OCI-LY7 (cell line): Measurements from ENCODE around the gene NDUFA13. TPM values are rescaled to one million over a fixed set of nuclear protein-coding genes. Genes with fewer than 3 reads are reported as not detected.

Experiments used
- BruUV-seq: library from RNA; stranded (reverse); fragments of 400-500 nt; replicated peaks from 2 replicates; lab custom pipeline; 2021; lab: Mats Ljungman, UMichigan
- CTCF ChIA-PET: fragments of 300-600 bp; sonication (Branson Sonifier 250); formaldehyde crosslinking; loops from one replicate; lab custom pipeline; 2022; ENCODE audit warnings: antibody characterized with exemption; ENCODE audit not compliant: unreplicated experiment; lab: Charles Lee
- POLR2A ChIA-PET: fragments of 300-600 bp; sonication (Branson Sonifier 250); formaldehyde crosslinking; loops from one replicate; lab custom pipeline; 2022; ENCODE audit warnings: antibody characterized with exemption; lab: Charles Lee
- DNase-seq: peaks from one replicate; pipeline ENCODE4 v3.0.0-alpha.2; 2015; ENCODE audit warnings: low spot score
- H2AFZ ChIP-seq: fragments of 200-600 bp; sonication (generic), shearing (Covaris generic); 2 replicates; pipeline ENCODE4 v1.6.1; 2014; ENCODE audit warnings: mild to moderate bottlenecking, antibody characterized with exemption, low read length, moderate library complexity
- H3K27ac ChIP-seq: fragments of 200-600 bp; sonication (generic); 2 replicates; pipeline ENCODE4 v1.5.1; 2014; ENCODE audit warnings: mixed run types, low read depth, mild to moderate bottlenecking, moderate library complexity, low read length, inconsistent platforms; ENCODE audit not compliant: poor library complexity, severe bottlenecking
- H3K36me3 ChIP-seq: fragments of 200-600 bp; sonication (generic); 2 replicates; pipeline ENCODE4 v1.6.1; 2014; ENCODE audit warnings: mild to moderate bottlenecking, antibody characterized with exemption, low read length, moderate library complexity, mixed read lengths; ENCODE audit not compliant: insufficient read depth
- H3K4me1 ChIP-seq: fragments of 200-600 bp; sonication (generic); 2 replicates; pipeline ENCODE4 v1.5.1; 2014; ENCODE audit warnings: mild to moderate bottlenecking, low read length; ENCODE audit not compliant: insufficient read depth, poor library complexity, severe bottlenecking
- H3K4me2 ChIP-seq: fragments of 200-600 bp; sonication (generic); 2 replicates; pipeline ENCODE4 v1.6.1; 2014; ENCODE audit warnings: mild to moderate bottlenecking, low read length
- H3K4me3 ChIP-seq: fragments of 200-600 bp; sonication (generic); 2 replicates; pipeline ENCODE4 v1.5.1; 2014; ENCODE audit warnings: mild to moderate bottlenecking, low read depth, low read length; ENCODE audit not compliant: poor library complexity, severe bottlenecking
- H3K79me2 ChIP-seq: fragments of 200-600 bp; sonication (generic); 2 replicates; pipeline ENCODE4 v1.6.1; 2016; ENCODE audit warnings: low read depth, mild to moderate bottlenecking, low read length, moderate library complexity, mixed read lengths; ENCODE audit not compliant: insufficient read depth
- H3K9me2 ChIP-seq: fragments of 200-600 bp; sonication (generic); 2 replicates; pipeline ENCODE4 v1.6.1; 2016; ENCODE audit warnings: mild to moderate bottlenecking, low read length, mixed read lengths; ENCODE audit not compliant: insufficient read depth
- H3K9me3 ChIP-seq: fragments of 200-600 bp; sonication (generic); 2 replicates; pipeline ENCODE4 v1.6.1; 2014; ENCODE audit warnings: mild to moderate bottlenecking, mixed run types, low read length, mixed read lengths
- H4K20me1 ChIP-seq: fragments of 200-600 bp; sonication (generic); 2 replicates; pipeline ENCODE4 v1.6.1; 2014; ENCODE audit warnings: mild to moderate bottlenecking, antibody characterized with exemption, low read length, moderate library complexity, mixed read lengths; ENCODE audit not compliant: insufficient read depth
- EZH2phosphoT487 ChIP-seq: fragments of 200-600 bp; sonication (generic); IDR thresholded peaks from 2 replicates; pipeline ENCODE4 v1.6.1; 2018; ENCODE audit warnings: low read depth, borderline replicate concordance, mild to moderate bottlenecking, mixed run types, antibody characterized with exemption, low read length, moderate library complexity, mixed read lengths
- intact Hi-C: fragments of 100-400 bp; cut with micrococcal nuclease; formaldehyde crosslinking; loops from one replicate; pipeline ENCODE4 v1.10.0; 2022; ENCODE audit not compliant: unreplicated experiment
- total RNA-seq, 2 experiments: library from RNA; depleted of rRNA in 1 of 2; stranded (reverse); fragments of >200 nt in 1 of 2; shearing (Covaris generic) in 1 of 2; gene quantifications; 2 replicates each; pipeline ENCODE4 v1.2.3, GENCODE V29; 2014 to 2022
- TF ChIP-seq, protein P1 (sequence below): fragments of 200-600 bp; sonication (generic); conservative IDR thresholded peaks from 2 replicates; pipeline ENCODE4 v1.5.1; 2014; ENCODE audit warnings: mild to moderate bottlenecking, antibody characterized with exemption, low read length, moderate library complexity, mixed read lengths

NDUFA13 gene
- total RNA-seq, 2 experiments from 2014 or later, result 275 to 429 TPM

DNA sequence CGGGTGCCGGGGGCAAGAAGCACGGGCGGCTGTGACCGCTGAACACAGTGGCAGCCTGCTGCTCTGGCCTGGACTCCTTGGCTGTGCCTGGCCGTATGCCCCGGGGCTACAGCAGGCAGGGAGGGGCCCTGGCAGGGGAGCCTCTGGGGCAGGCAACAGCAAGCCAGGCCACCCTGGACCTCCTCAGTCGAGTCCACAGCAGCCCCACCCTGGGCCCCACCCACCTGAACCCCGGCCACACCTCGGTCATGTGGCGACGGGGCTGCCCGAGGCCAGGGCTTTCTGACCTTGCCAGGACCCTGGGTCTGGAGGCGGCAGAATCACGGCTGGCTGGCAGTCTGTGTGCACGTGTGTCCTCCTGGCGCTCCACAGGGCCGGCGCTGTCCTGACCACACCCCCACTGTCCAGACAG lies 30.7 kb downstream of the NDUFA13 start:
- Histone ChIP-seq H3K4me2 (no peak overlapping the region), H3K4me1 (no peaks in the 10 kb centered on the region), H4K20me1 (no peaks in the 10 kb centered on the region), H3K9me3 (no peaks in the 10 kb centered on the region), H3K27ac (no peak overlapping the region), H3K36me3 (no peaks in the 10 kb centered on the region), H3K9me2 (no peaks in the 10 kb centered on the region), H3K79me2 (no peaks in the 10 kb centered on the region), H2AFZ (no peak overlapping the region), H3K4me3 (no peak overlapping the region)
- no peak for DNase-seq
- ChIA-PET CTCF (no interaction called here), POLR2A (no interaction called here)
- TF ChIP-seq, protein P1, sequence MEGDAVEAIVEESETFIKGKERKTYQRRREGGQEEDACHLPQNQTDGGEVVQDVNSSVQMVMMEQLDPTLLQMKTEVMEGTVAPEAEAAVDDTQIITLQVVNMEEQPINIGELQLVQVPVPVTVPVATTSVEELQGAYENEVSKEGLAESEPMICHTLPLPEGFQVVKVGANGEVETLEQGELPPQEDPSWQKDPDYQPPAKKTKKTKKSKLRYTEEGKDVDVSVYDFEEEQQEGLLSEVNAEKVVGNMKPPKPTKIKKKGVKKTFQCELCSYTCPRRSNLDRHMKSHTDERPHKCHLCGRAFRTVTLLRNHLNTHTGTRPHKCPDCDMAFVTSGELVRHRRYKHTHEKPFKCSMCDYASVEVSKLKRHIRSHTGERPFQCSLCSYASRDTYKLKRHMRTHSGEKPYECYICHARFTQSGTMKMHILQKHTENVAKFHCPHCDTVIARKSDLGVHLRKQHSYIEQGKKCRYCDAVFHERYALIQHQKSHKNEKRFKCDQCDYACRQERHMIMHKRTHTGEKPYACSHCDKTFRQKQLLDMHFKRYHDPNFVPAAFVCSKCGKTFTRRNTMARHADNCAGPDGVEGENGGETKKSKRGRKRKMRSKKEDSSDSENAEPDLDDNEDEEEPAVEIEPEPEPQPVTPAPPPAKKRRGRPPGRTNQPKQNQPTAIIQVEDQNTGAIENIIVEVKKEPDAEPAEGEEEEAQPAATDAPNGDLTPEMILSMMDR, result no peak
- no peak for TF ChIP-seq EZH2phosphoT487
- BruUV-seq, result no TSS peak
- intact Hi-C loops, result no loop called here

DNA sequence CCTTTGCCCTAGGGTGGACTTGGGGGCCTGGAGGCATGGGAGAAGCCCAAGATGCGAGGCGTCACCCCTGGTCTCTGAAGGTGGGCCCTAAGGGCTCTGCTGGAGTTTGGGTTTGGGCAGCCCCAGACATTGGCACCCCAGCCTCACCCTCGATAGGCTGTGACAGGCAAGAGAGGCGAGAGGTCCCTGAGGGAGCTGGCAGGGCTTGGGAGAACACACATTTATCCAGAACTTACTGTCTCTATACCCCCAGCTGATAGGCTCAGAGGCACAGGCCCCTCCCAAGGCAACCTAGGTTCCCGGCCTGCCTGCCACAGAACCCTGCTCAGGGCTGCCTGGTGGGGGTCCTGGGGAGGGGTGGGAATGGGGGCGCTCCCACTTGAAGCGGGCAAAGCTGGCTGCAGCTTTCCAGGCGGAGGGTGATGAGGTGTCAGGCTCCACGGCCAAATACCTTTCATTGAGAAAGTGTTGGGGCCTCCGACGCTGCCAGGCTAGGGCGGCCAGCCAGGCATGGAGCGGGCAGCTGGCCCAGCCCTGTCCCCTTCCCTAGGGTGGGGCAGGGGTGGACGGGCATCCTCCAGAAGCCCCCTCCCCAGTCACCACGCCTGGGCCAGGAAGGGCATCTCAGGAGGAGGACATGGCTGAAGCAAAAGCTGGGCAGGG lies 31.8 kb downstream of the NDUFA13 start:
- intact Hi-C loops, result no loop called here
- ChIA-PET CTCF (no interaction called here), POLR2A (no interaction called here)
- H3K9me3 ChIP-seq, result no peaks in the 10 kb centered on the region
- BruUV-seq, result no TSS peak
- H4K20me1 ChIP-seq, result no peaks in the 10 kb centered on the region
- H3K79me2 ChIP-seq, result no peaks in the 10 kb centered on the region
- no peak overlapping the region for H3K4me3 ChIP-seq
- H3K4me1 ChIP-seq, result no peaks in the 10 kb centered on the region
- no peak overlapping the region for H3K4me2 ChIP-seq
- no peak for TF ChIP-seq EZH2phosphoT487
- TF ChIP-seq, protein P1, result no peak
- H2AFZ ChIP-seq, result no peak overlapping the region
- DNase-seq, result no peak
- no peaks in the 10 kb centered on the region for H3K36me3 ChIP-seq
- H3K27ac ChIP-seq, result no peak overlapping the region
- H3K9me2 ChIP-seq, result no peaks in the 10 kb centered on the region
